Uterus (tissue), 4 donors: Measurements from ENCODE around the gene C7. TPM values are rescaled to one million over a fixed set of nuclear protein-coding genes. Genes with fewer than 3 reads are reported as not detected.

Source experiments
- DNase-seq, 2 donors: peaks; one replicate each; pipeline ENCODE4 v3.0.0-alpha.2; 2019 to 2020
- H3K27ac ChIP-seq, 2 donors: fragments of 200-600 bp; sonication (generic); 1 replicate in 1 of 2; 2 replicates in 1 of 2; pipeline ENCODE4 v1.5.1; 2016 to 2018
- H3K27me3 ChIP-seq, 2 donors: fragments of 200-600 bp; sonication (generic); one replicate each; pipeline ENCODE4 v1.5.1; 2018 to 2019; ENCODE audit warnings: control low read depth in 1 of 2
- H3K36me3 ChIP-seq, 2 donors: fragments of 200-600 bp; sonication (generic); one replicate each; pipeline ENCODE4 v1.5.1; 2019; ENCODE audit warnings: control low read depth in 1 of 2
- H3K4me1 ChIP-seq, 2 donors: fragments of 200-600 bp; sonication (generic); one replicate each; pipeline ENCODE4 v1.5.1; 2018 to 2019; ENCODE audit warnings: control low read depth in 1 of 2
- H3K4me3 ChIP-seq, 2 donors: fragments of 200-600 bp; sonication (generic); 1 replicate in 1 of 2; 2 replicates in 1 of 2; pipeline ENCODE4 v1.5.1; 2018 to 2019; ENCODE audit warnings: mild to moderate bottlenecking in 1 of 2
- H3K9me3 ChIP-seq, 2 donors: fragments of 200-600 bp; sonication (generic); one replicate each; pipeline ENCODE4 v1.5.1; 2019; ENCODE audit warnings: control low read depth in 1 of 2
- POLR2A ChIP-seq, 2 donors: fragments of 450-650 bp; IDR thresholded peaks; one replicate each; pipeline ENCODE4 v1.6.1; 2016; ENCODE audit warnings: antibody characterized with exemption in 2 of 2, mild to moderate bottlenecking in 1 of 2, moderate library complexity in 1 of 2
- intact Hi-C: fragments of 100-400 bp; cut with DNase I; formaldehyde crosslinking; loops from one replicate; pipeline ENCODE4 v1.15.1; 2023; ENCODE audit warnings: low total_unique reads
- total RNA-seq, 4 donors: library from RNA; depleted of rRNA in 3 of 4; stranded (reverse); fragments of >200 nt in 3 of 4; gene quantifications; one replicate each; pipeline versions ENCODE4 v1.1.0 to v1.2.4, GENCODE V29; 2014 to 2023
- TF ChIP-seq, protein P1 (sequence below), 4 experiments: fragments of 200-600 bp in 2 of 4; fragments of 450-650 bp in 2 of 4; sonication (generic) in 2 of 4; IDR thresholded peaks; one replicate each; pipeline ENCODE4 v1.5.1; 2016 to 2019; ENCODE audit warnings: antibody characterized with exemption in 4 of 4, mild to moderate bottlenecking in 2 of 4, moderate library complexity in 1 of 4
- donor health status: DM: yes; HTN: yes; CAD: no.

The C7 gene
- total RNA-seq, 4 donors from 2014 or later, result 293 to 576 (median 424) TPM

DNA sequence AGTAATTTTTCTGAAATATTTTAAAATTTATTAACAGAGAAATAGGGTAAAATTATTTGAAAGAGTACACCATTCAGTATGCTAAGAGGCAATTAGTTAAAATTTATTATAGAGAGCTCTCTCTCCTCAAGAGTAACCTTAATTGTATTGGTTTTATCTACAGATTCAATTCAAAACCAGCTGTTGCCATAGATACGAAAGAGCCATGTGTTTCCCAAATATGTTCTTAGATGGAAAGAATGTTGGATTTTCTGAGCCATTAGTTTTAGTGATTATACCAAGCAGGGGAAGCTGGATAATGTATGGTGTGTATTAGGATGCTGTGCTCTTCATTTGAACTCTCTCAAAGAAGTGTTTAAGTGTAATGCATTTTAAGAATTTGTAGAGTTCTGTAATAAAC, 27.8 kb downstream of the C7 start:
- intact Hi-C loops, result no loop called here
- no peak for TF ChIP-seq POLR2A (IDR thresholded peaks at IDR 0.05)
- TF ChIP-seq, protein P1, sequence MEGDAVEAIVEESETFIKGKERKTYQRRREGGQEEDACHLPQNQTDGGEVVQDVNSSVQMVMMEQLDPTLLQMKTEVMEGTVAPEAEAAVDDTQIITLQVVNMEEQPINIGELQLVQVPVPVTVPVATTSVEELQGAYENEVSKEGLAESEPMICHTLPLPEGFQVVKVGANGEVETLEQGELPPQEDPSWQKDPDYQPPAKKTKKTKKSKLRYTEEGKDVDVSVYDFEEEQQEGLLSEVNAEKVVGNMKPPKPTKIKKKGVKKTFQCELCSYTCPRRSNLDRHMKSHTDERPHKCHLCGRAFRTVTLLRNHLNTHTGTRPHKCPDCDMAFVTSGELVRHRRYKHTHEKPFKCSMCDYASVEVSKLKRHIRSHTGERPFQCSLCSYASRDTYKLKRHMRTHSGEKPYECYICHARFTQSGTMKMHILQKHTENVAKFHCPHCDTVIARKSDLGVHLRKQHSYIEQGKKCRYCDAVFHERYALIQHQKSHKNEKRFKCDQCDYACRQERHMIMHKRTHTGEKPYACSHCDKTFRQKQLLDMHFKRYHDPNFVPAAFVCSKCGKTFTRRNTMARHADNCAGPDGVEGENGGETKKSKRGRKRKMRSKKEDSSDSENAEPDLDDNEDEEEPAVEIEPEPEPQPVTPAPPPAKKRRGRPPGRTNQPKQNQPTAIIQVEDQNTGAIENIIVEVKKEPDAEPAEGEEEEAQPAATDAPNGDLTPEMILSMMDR (IDR thresholded peaks at IDR 0.05), result no peak
- Histone ChIP-seq H3K9me3 (no peaks in the 10 kb centered on the region), H3K36me3 (no peaks in the 10 kb centered on the region), H3K27me3 (no peaks in the 10 kb centered on the region), H3K4me3 (no peak overlapping the region), H3K27ac (no peak overlapping the region), H3K4me1 (no peaks in the 10 kb centered on the region)
- no peak for DNase-seq

DNA sequence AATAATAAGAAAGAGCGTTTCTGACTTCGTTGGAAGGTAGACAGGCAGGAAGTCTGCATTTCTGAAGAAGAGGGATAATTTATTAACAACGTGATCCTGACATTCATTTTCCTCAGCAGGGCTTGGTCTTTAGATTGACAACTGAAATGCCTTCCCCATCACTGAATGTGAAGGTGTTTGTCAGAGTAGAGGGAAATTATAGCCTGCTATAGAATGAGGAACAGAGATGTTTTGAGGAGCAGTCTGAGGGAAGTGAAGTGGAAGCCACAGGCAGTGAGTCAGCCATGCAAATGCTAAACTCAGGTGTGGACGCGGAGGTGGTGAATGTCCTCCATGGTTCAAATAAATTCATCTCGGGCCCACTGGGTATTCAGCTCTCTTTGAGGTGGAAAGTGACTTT, 30.5 kb downstream of the C7 start:
- H3K4me1 ChIP-seq, result no peaks in the 10 kb centered on the region
- no peak overlapping the region for H3K27ac ChIP-seq
- no peaks in the 10 kb centered on the region for H3K27me3 ChIP-seq
- intact Hi-C loops, result no loop called here
- H3K4me3 ChIP-seq, result no peak overlapping the region
- H3K36me3 ChIP-seq, result peaks cover 0 to 2% of the 10 kb centered on the region in 2 donors
- no peak for DNase-seq
- no peak for TF ChIP-seq POLR2A (IDR thresholded peaks at IDR 0.05)
- TF ChIP-seq, protein P1 (IDR thresholded peaks at IDR 0.05), result no peak
- H3K9me3 ChIP-seq, result no peaks in the 10 kb centered on the region

- Histone ChIP-seq H3K27ac (no peak overlapping the region), H3K36me3 (peaks cover 0 to 2% of the 10 kb centered on the region in 2 donors), H3K4me1 (no peaks in the 10 kb centered on the region), H3K4me3 (no peak overlapping the region), H3K9me3 (no peaks in the 10 kb centered on the region), H3K27me3 (no peaks in the 10 kb centered on the region)
- TF ChIP-seq, protein P1 (IDR thresholded peaks at IDR 0.05), result no peak
- TF ChIP-seq POLR2A (IDR thresholded peaks at IDR 0.05), result no peak
- DNase-seq, result no peak
- intact Hi-C loops, result no loop called here
These were observed 35.8 kb downstream of the C7 start for GRCh38 chr5:40945111-40945510.

DNA sequence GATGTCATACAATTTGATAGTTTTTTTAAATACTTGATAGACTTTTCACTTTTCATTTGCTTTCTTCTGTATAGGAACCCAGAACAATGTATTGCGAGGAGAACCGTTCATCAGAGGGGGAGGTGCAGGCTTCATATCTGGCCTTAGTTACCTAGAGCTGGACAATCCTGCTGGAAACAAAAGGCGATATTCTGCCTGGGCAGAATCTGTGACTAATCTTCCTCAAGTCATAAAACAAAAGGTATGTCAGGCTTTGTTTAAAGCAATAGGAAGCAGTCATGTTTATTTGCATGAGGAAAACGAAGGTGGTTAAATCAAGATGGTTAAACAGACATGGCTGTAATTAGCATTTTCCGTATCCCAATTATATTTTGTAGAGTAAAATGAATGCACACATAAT, 46.0 kb downstream of the C7 start:
- Histone ChIP-seq H3K9me3 (no peaks in the 10 kb centered on the region), H3K4me3 (no peak overlapping the region), H3K4me1 (no peaks in the 10 kb centered on the region), H3K36me3 (no peaks in the 10 kb centered on the region), H3K27me3 (no peaks in the 10 kb centered on the region), H3K27ac (no peak overlapping the region)
- intact Hi-C loops, result no loop called here
- no peak for TF ChIP-seq POLR2A (IDR thresholded peaks at IDR 0.05)
- TF ChIP-seq, protein P1 (IDR thresholded peaks at IDR 0.05), result no peak
- DNase-seq, result no peak

DNA sequence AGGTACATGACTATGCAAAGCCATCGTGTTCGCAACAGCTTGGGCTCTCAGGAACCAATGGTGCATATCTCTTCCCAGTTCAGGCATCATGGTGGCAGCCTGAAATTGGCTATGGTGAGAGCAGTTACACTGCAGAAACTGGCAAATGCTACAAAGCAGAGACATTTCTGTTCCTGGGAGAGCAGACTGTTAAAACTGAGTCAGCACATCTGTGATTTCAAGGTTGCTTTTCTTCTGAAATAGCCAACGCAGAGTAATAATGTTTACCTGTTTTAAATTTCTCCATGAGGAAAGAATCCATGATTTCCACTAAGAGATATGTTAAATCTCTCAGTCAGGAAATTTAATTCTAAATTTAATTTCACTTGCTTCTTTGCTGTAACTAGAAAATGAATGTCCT, 47.8 kb downstream of the C7 start:
- Histone ChIP-seq H3K36me3 (no peaks in the 10 kb centered on the region), H3K4me3 (no peak overlapping the region), H3K9me3 (no peaks in the 10 kb centered on the region), H3K27me3 (no peaks in the 10 kb centered on the region), H3K4me1 (no peaks in the 10 kb centered on the region), H3K27ac (no peak overlapping the region)
- TF ChIP-seq, protein P1 (IDR thresholded peaks at IDR 0.05), result no peak
- TF ChIP-seq POLR2A (IDR thresholded peaks at IDR 0.05), result no peak
- no peak for DNase-seq
- intact Hi-C loops, result no loop called here
